ENCODE measurements around the gene CABP5. TPM values are rescaled to one million over a fixed set of nuclear protein-coding genes. Genes with fewer than 3 reads are reported as not detected.

The CABP5 gene
- total RNA-seq, 1 experiment from 2014 or later: not detected

GRCh38 chr19:48030073-48030472 is 13.8 kb downstream of the CABP5 start:
- no peaks in the 10 kb centered on the region for H3K36me3 ChIP-seq (ENCODE audit: control insufficient read depth, insufficient read depth, low read length)
- TF ChIP-seq CTCF (IDR thresholded peaks at IDR 0.05; ENCODE audit: insufficient read depth in 1 of 2, low read depth in 1 of 2, low read length in 1 of 2, severe bottlenecking in 1 of 2, unreplicated experiment in 1 of 2): no peak
- H3K4me3 ChIP-seq (ENCODE audit: low read depth, low read length): no peak overlapping the region
- Mint-ChIP-seq H3K9me3 (ENCODE audit: unreplicated experiment) (no peaks in the 10 kb centered on the region), H3K4me3 (ENCODE audit: unreplicated experiment) (no peak overlapping the region), H3K36me3 (ENCODE audit: insufficient read depth, unreplicated experiment) (no peaks in the 10 kb centered on the region), H3K27ac (ENCODE audit: unreplicated experiment) (no peak overlapping the region), H3K4me1 (ENCODE audit: low read depth, unreplicated experiment) (peaks cover 4% of the 10 kb centered on the region), H3K27me3 (ENCODE audit: insufficient read depth, unreplicated experiment) (peaks cover 30% of the 10 kb centered on the region)
- ChIA-PET CTCF (interaction anchor here (0.7 kb wide), 1 partner anchor 293 kb away, joined by 3 read pairs; no protein-coding TSS in a partner anchor), POLR2A (no interaction called here)
- H3K9me3 ChIP-seq: no peaks in the 10 kb centered on the region
- H3K27me3 ChIP-seq (replicated peaks; ENCODE audit: control insufficient read depth, insufficient read depth, low read length): no peaks in the 10 kb centered on the region; the same call in none of the 2 replicates
- BruUV-seq (replicated peaks): no TSS peak
- DNase-seq: no peak
- no peaks in the 10 kb centered on the region for H3K4me1 ChIP-seq
- intact Hi-C loops (cut with micrococcal nuclease; ENCODE audit: unreplicated experiment): no loop called here

DNA sequence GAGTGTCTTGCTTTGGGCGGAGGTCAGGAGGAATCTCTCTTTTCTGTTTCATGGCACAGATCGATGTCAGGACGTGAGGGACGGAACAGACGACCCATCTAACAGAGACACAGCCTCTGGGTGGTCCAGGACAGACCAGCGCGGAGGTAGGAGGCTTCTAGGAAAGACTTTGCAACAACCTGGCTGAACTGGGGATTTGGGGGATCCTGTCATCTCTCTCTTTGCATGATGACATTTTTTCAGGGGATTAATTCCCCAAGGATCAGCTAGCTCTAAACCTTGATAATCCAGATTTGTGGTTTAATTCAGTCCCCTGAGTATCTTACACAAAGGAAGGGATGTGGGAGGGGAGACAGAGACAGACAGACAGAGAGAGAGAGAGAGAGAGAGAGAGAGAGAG is 14.4 kb downstream of the CABP5 start:
- Histone ChIP-seq H3K4me3 (ENCODE audit: low read depth, low read length) (no peak overlapping the region), H3K36me3 (ENCODE audit: control insufficient read depth, insufficient read depth, low read length) (no peaks in the 10 kb centered on the region), H3K27me3 (replicated peaks; ENCODE audit: control insufficient read depth, insufficient read depth, low read length) (peaks cover 1% of the 10 kb centered on the region), H3K4me1 (no peaks in the 10 kb centered on the region), H3K9me3 (no peaks in the 10 kb centered on the region)
- H3K4me1 Mint-ChIP-seq (ENCODE audit: low read depth, unreplicated experiment): peaks cover 4% of the 10 kb centered on the region
- no peak for TF ChIP-seq CTCF (IDR thresholded peaks at IDR 0.05; ENCODE audit: insufficient read depth in 1 of 2, low read depth in 1 of 2, low read length in 1 of 2, severe bottlenecking in 1 of 2, unreplicated experiment in 1 of 2)
- no peaks in the 10 kb centered on the region for H3K9me3 Mint-ChIP-seq (ENCODE audit: unreplicated experiment)
- no peaks in the 10 kb centered on the region for H3K36me3 Mint-ChIP-seq (ENCODE audit: insufficient read depth, unreplicated experiment)
- ChIA-PET CTCF (no interaction called here), POLR2A (no interaction called here)
- BruUV-seq (replicated peaks): no TSS peak
- H3K4me3 Mint-ChIP-seq (ENCODE audit: unreplicated experiment): no peak overlapping the region
- DNase-seq: no peak
- H3K27me3 Mint-ChIP-seq (ENCODE audit: insufficient read depth, unreplicated experiment): peaks cover 32% of the 10 kb centered on the region
- intact Hi-C loops (cut with micrococcal nuclease; ENCODE audit: unreplicated experiment): no loop called here
- H3K27ac Mint-ChIP-seq (ENCODE audit: unreplicated experiment): no peak overlapping the region

DNA sequence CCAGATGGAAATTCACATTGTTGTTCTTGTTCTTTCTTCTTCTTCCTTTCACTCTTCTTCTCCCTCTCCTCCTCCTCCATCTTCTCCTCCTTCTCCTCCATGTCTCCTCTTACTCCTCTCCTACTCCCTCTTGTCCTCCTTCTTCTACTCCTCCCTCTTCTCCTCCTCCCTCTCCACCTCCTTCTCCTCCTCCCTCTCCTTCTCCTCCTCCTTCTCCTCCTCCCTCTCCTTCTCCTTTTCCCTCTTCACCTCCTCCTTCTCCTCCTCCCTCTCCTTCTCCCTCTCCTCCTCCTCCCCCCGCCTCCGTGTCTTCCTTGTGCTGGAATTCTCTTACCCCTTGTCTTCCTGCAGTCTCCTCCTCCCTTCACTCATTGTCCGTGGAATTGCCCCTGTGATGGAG is 18.4 kb downstream of the CABP5 start:
- ChIA-PET CTCF (no interaction called here), POLR2A (no interaction called here)
- DNase-seq: no peak
- Mint-ChIP-seq H3K9me3 (ENCODE audit: unreplicated experiment) (no peaks in the 10 kb centered on the region), H3K36me3 (ENCODE audit: insufficient read depth, unreplicated experiment) (no peaks in the 10 kb centered on the region), H3K4me1 (ENCODE audit: low read depth, unreplicated experiment) (peaks cover 4% of the 10 kb centered on the region), H3K27me3 (ENCODE audit: insufficient read depth, unreplicated experiment) (peaks cover 31% of the 10 kb centered on the region), H3K4me3 (ENCODE audit: unreplicated experiment) (no peak overlapping the region), H3K27ac (ENCODE audit: unreplicated experiment) (no peak overlapping the region)
- Histone ChIP-seq H3K9me3 (no peaks in the 10 kb centered on the region), H3K4me3 (ENCODE audit: low read depth, low read length) (no peak overlapping the region), H3K27me3 (replicated peaks; ENCODE audit: control insufficient read depth, insufficient read depth, low read length) (peaks cover 2% of the 10 kb centered on the region), H3K4me1 (no peaks in the 10 kb centered on the region), H3K36me3 (ENCODE audit: control insufficient read depth, insufficient read depth, low read length) (no peaks in the 10 kb centered on the region)
- intact Hi-C loops (cut with micrococcal nuclease; ENCODE audit: unreplicated experiment): no loop called here
- TF ChIP-seq CTCF (IDR thresholded peaks at IDR 0.05; ENCODE audit: insufficient read depth in 1 of 2, low read depth in 1 of 2, low read length in 1 of 2, severe bottlenecking in 1 of 2, unreplicated experiment in 1 of 2): no peak
- BruUV-seq (replicated peaks): no TSS peak

Measured in Caco-2 (cell line).